Left ventricle myocardium inferior (tissue), 1 donor: ENCODE measurements around the gene ENTPD7. TPM values are rescaled to one million over a fixed set of nuclear protein-coding genes. Genes with fewer than 3 reads are reported as not detected.
A peak's percentile ranks its signal among the peaks of the same experiment; 100 is the strongest.
"Not testable (repeated sequence)": the region's sequence is repeated elsewhere in the genome, so short reads cannot be mapped to it uniquely, and the experiment has no call there.

Source experiments
- DNase-seq: peaks from one replicate; pipeline ENCODE4 v3.0.0-alpha.2; 2020
- H3K27ac ChIP-seq: fragments of 200-600 bp; replicated peaks from 2 replicates; pipeline ENCODE4 v1.8.0; 2021
- H3K27me3 ChIP-seq: fragments of 200-600 bp; 2 replicates; pipeline ENCODE4 v1.8.0; 2021; ENCODE audit warnings: low read depth
- H3K36me3 ChIP-seq: fragments of 200-600 bp; 2 replicates; pipeline ENCODE4 v1.8.0; 2021
- H3K4me1 ChIP-seq: fragments of 200-600 bp; 2 replicates; pipeline ENCODE4 v1.8.0; 2021
- H3K4me3 ChIP-seq: fragments of 200-600 bp; 2 replicates; pipeline ENCODE4 v1.8.0; 2021; ENCODE audit warnings: mild to moderate bottlenecking, moderate library complexity
- H3K9me3 ChIP-seq: fragments of 200-600 bp; replicated peaks from 2 replicates; pipeline ENCODE4 v1.8.0; 2021
- CTCF ChIP-seq: fragments of 200-600 bp; IDR thresholded peaks from 2 replicates; pipeline ENCODE4 v1.8.0; 2021; ENCODE audit warnings: antibody characterized with exemption, mild to moderate bottlenecking, borderline replicate concordance
- intact Hi-C: fragments of 100-400 bp; cut with micrococcal nuclease; formaldehyde crosslinking; loops from one replicate; pipeline ENCODE4 v1.11.0; 2022
- total RNA-seq: library from RNA; stranded (reverse); fragmentation: NEBNext Ultra II Directional; extraction: Animal tissue kit (Norgen Biotek cat#: 25700); gene quantifications from one replicate; pipeline ENCODE4 v1.2.1, GENCODE V29; 2021
- donor health status: DM: no; HTN: yes; CAD: no; lungs with severe emphysema.

ENTPD7 gene
- total RNA-seq, 1 donor from 2014 or later: 2.9 TPM

GRCh38 chr10:99731306-99732032 lies 72.2 kb downstream of the ENTPD7 start:
- intact Hi-C loops: no loop called here
- no peak for DNase-seq
- Histone ChIP-seq H3K4me3 (peak overlapping the region; percentile 94), H3K4me1 (peaks cover 52% of the 10 kb centered on the region), H3K36me3 (peaks cover 32% of the 10 kb centered on the region), H3K27ac (peak overlapping the region; percentile 97), H3K27me3 (no peaks in the 10 kb centered on the region), H3K9me3 (no peaks in the 10 kb centered on the region)
- no peak for TF ChIP-seq CTCF

GRCh38 chr10:99732033-99732842 lies 72.9 kb downstream of the ENTPD7 start, which contains the start of the genes COX15 and CUTC:
TSS of gene COX15 (minus strand) at chr10:99732127. CDS start at chr10:99732049, 78 bp downstream.
TSS of gene CUTC (plus strand) at chr10:99732234. CDS start at chr10:99732349, 115 bp downstream.
- Histone ChIP-seq H3K36me3 (peaks cover 32% of the 10 kb centered on the region), H3K4me1 (peaks cover 52% of the 10 kb centered on the region), H3K27me3 (no peaks in the 10 kb centered on the region), H3K9me3 (no peaks in the 10 kb centered on the region), H3K27ac (peak within 1 kb of the TSS; percentile 97), H3K4me3 (peak within 1 kb of the TSS; percentile 94)
- TF ChIP-seq CTCF: peak; percentile 31
- intact Hi-C loops: no loop called here
- peak; percentile 97 for DNase-seq

- Histone ChIP-seq H3K27me3 (no peaks in the 10 kb centered on the region), H3K36me3 (peaks cover 32% of the 10 kb centered on the region), H3K4me1 (peaks cover 52% of the 10 kb centered on the region), H3K27ac (no peak overlapping the region), H3K4me3 (peak overlapping the region; percentile 94), H3K9me3 (no peaks in the 10 kb centered on the region)
- intact Hi-C loops: no loop called here
- no peak for TF ChIP-seq CTCF
- no peak for DNase-seq
Observed at GRCh38 chr10:99733366-99733765, 74.1 kb downstream of the ENTPD7 start.

- H3K27me3 ChIP-seq, DNase-seq, H3K27ac ChIP-seq, intact Hi-C loops, H3K4me3 ChIP-seq, H3K9me3 ChIP-seq: not testable (repeated sequence)
- peaks cover 32% of the 10 kb centered on the region for H3K36me3 ChIP-seq
- H3K4me1 ChIP-seq: peaks cover 52% of the 10 kb centered on the region
Observed at GRCh38 chr10:99734111-99734510, 74.8 kb downstream of the ENTPD7 start.

GRCh38 chr10:99740260-99740659 lies 81.0 kb downstream of the ENTPD7 start:
- no peak for TF ChIP-seq CTCF
- no peaks in the 10 kb centered on the region for H3K27me3 ChIP-seq
- peaks cover 32% of the 10 kb centered on the region for H3K4me1 ChIP-seq
- intact Hi-C loops: no loop called here
- DNase-seq: no peak
- peaks cover 25% of the 10 kb centered on the region for H3K9me3 ChIP-seq
- H3K36me3 ChIP-seq: peaks cover 93% of the 10 kb centered on the region
- no peak overlapping the region for H3K27ac ChIP-seq
- no peak overlapping the region for H3K4me3 ChIP-seq
